Esophagus squamous epithelium (tissue), 4 donors: ENCODE data around the gene MAS1L.

Experiments
- CTCF ChIP-seq, 6 experiments: fragments of 450-650 bp in 4 of 6; fragments of 200-600 bp in 2 of 6; sonication (generic) in 2 of 6; IDR thresholded peaks; one replicate each; pipeline ENCODE4 v1.5.1; 2016 to 2019; ENCODE audit warnings: antibody characterized with exemption in 6 of 6, mild to moderate bottlenecking in 4 of 6, moderate library complexity in 4 of 6
- POLR2A ChIP-seq, 4 donors: fragments of 450-650 bp; IDR thresholded peaks; one replicate each; pipeline ENCODE4 v1.6.1; 2017; ENCODE audit warnings: antibody characterized with exemption in 4 of 4, mild to moderate bottlenecking in 4 of 4, moderate library complexity in 3 of 4

GRCh38 chr6:29491574-29491973 lies 3.8 kb upstream of the MAS1L start:
- no peak for TF ChIP-seq POLR2A (IDR thresholded peaks at IDR 0.05)
- no peak for TF ChIP-seq CTCF (IDR thresholded peaks at IDR 0.05)
